ENCODE data around the gene PDE4D.

The PDE4D gene

GRCh38 chr5:59838067-59838466 lies 55.5 kb downstream of the PDE4D start:
- no peak for DNase-seq

- no peak for DNase-seq
Observed at GRCh38 chr5:59837071-59837470, 56.5 kb downstream of the PDE4D start.

GRCh38 chr5:59835800-59836199 lies 57.7 kb downstream of the PDE4D start:
- no peak for DNase-seq

- no peak for DNase-seq
Observed at GRCh38 chr5:59833448-59833847, 60.1 kb downstream of the PDE4D start.

- no peak for DNase-seq
Observed at GRCh38 chr5:59832577-59833301, 60.8 kb downstream of the PDE4D start.

- no peak for DNase-seq
Observed at GRCh38 chr5:59831326-59832010, 62.1 kb downstream of the PDE4D start.

GRCh38 chr5:59830536-59831200 lies 62.9 kb downstream of the PDE4D start:
- DNase-seq = no peak

- no peak for DNase-seq
Observed at GRCh38 chr5:59829922-59830321, 63.6 kb downstream of the PDE4D start.

GRCh38 chr5:59829386-59829785 lies 64.1 kb downstream of the PDE4D start:
- no peak for DNase-seq

- no peak for DNase-seq
Observed at GRCh38 chr5:59828623-59829022, 64.9 kb downstream of the PDE4D start.

- no peak for DNase-seq
Observed at GRCh38 chr5:59826996-59827395, 66.5 kb downstream of the PDE4D start.

GRCh38 chr5:59823420-59823819 lies 70.1 kb downstream of the PDE4D start:
- no peak for DNase-seq

- no peak for DNase-seq
Observed at GRCh38 chr5:59819806-59820205, 73.7 kb downstream of the PDE4D start.

- no peak for DNase-seq
Observed at GRCh38 chr5:59817536-59817935, 76.0 kb downstream of the PDE4D start.

GRCh38 chr5:59816654-59817300 lies 76.7 kb downstream of the PDE4D start:
- no peak for DNase-seq

GRCh38 chr5:59814537-59814872 lies 79.0 kb downstream of the PDE4D start:
- DNase-seq = no peak

- no peak for DNase-seq
Observed at GRCh38 chr5:59813761-59814536, 79.6 kb downstream of the PDE4D start.

GRCh38 chr5:59810041-59810440 lies 83.5 kb downstream of the PDE4D start:
- peak; percentile 46 for DNase-seq

- no peak for DNase-seq
Observed at GRCh38 chr5:59807806-59808205, 85.7 kb downstream of the PDE4D start.

GRCh38 chr5:59800347-59800893 lies 93.1 kb downstream of the PDE4D start:
- no peak for DNase-seq

GRCh38 chr5:59799668-59800346 lies 93.7 kb downstream of the PDE4D start:
- no peak for DNase-seq

Measured in activated T-cell treated with anti-CD3 and anti-CD28 coated beads for 4 hours (primary cell).